Nephron progenitor cell (in vitro differentiated cells): ENCODE results near the gene UBAP1L.

Experiments used
- DNase-seq: peaks from one replicate; pipeline ENCODE4 v3.0.0; 2021
- H3K27ac Mint-ChIP-seq: 2 replicates; pipeline ENCODE4 v1.8.0; 2021; ENCODE audit warnings: mild to moderate bottlenecking, moderate library complexity, mixed read lengths
- H3K27me3 Mint-ChIP-seq: 2 replicates; pipeline ENCODE4 v1.8.0; 2021; ENCODE audit warnings: mild to moderate bottlenecking, low read depth, mixed read lengths; ENCODE audit not compliant: poor library complexity
- H3K36me3 Mint-ChIP-seq: 2 replicates; pipeline ENCODE4 v1.8.0; 2021; ENCODE audit warnings: low read depth, mixed read lengths
- H3K4me1 Mint-ChIP-seq: 2 replicates; pipeline ENCODE4 v1.8.0; 2021; ENCODE audit warnings: mixed read lengths
- H3K4me3 Mint-ChIP-seq: 2 replicates; pipeline ENCODE4 v1.8.0; 2021; ENCODE audit warnings: mild to moderate bottlenecking, moderate library complexity, mixed read lengths
- H3K9me3 Mint-ChIP-seq: 2 replicates; pipeline ENCODE4 v1.8.0; 2021; ENCODE audit warnings: mild to moderate bottlenecking, moderate library complexity, mixed read lengths
- TF ChIP-seq, protein P1 (sequence below): fragments of 200-600 bp; sonication (generic); IDR thresholded peaks from 2 replicates; pipeline ENCODE4 v1.5.0; 2021; ENCODE audit warnings: antibody characterized with exemption

Gene UBAP1L

DNA sequence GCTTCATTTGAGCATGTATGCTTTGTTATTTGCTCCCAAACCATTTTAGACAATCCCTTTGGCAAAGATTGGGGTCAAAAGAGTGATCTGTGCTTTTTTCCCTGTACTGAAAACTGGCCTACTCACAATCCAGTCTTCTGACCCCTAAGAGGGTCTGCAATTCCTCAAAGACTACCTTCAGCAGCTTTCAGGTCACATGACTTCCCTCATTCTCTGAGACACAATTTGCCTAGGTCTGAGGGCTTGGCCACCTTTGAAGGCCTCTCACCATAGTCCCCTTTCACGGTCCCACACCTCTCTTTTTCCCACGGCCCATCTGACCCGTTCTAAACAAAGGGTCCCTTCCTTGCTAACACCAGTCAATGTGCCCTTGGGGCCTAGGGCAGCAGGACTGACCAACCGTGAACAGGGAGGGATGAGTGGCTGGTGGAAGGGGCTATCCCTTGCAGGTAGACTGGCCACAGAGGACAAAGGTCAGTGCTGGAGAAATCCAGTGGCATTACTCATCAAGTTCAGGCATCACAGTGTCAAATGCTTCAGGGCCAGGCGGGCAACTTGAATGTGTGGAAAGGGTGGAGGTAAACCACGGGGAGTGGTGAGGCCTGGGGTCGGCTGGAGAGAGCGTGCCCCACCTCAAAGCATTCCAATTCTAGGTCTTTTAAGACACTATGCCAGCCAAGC, 58.0 kb downstream of the UBAP1L start:
- H3K4me3 Mint-ChIP-seq = peak overlapping the region; percentile 6

DNA sequence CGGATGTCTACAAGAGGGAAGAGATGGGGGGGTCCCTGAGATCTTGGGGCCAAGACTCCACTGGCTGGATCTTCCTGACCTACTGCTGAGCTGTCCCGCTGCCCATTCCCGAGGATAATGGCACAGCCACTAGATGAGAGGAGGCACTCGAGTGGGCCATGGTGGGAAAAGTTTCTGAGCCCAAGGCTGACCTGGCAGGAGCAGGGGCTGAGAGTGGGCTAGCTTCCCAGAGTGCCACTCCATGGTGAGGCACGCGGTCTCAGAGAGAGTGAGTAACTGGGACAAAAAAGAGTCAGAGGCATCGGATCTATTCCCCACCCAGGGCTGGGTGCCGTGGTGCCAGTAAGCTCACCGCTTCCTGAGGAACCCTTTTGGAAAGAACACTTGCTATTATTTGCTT, 58.9 kb downstream of the UBAP1L start:
- Mint-ChIP-seq H3K36me3 (peaks cover 33% of the 10 kb centered on the region), H3K4me1 (peaks cover 46% of the 10 kb centered on the region), H3K27ac (no peak overlapping the region), H3K4me3 (no peak overlapping the region), H3K9me3 (no peaks in the 10 kb centered on the region), H3K27me3 (peaks cover 3% of the 10 kb centered on the region)
- TF ChIP-seq, protein P1, sequence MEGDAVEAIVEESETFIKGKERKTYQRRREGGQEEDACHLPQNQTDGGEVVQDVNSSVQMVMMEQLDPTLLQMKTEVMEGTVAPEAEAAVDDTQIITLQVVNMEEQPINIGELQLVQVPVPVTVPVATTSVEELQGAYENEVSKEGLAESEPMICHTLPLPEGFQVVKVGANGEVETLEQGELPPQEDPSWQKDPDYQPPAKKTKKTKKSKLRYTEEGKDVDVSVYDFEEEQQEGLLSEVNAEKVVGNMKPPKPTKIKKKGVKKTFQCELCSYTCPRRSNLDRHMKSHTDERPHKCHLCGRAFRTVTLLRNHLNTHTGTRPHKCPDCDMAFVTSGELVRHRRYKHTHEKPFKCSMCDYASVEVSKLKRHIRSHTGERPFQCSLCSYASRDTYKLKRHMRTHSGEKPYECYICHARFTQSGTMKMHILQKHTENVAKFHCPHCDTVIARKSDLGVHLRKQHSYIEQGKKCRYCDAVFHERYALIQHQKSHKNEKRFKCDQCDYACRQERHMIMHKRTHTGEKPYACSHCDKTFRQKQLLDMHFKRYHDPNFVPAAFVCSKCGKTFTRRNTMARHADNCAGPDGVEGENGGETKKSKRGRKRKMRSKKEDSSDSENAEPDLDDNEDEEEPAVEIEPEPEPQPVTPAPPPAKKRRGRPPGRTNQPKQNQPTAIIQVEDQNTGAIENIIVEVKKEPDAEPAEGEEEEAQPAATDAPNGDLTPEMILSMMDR = no peak
- no peak for DNase-seq

More for the DNA sequence above, 58.0 kb downstream of the UBAP1L start:
- H3K9me3 Mint-ChIP-seq = no peaks in the 10 kb centered on the region
- H3K4me1 Mint-ChIP-seq = peaks cover 42% of the 10 kb centered on the region
- peaks cover 3% of the 10 kb centered on the region for H3K27me3 Mint-ChIP-seq
- TF ChIP-seq, protein P1 = no peak
- peaks cover 39% of the 10 kb centered on the region for H3K36me3 Mint-ChIP-seq
- peak; percentile 33 for DNase-seq
- peak overlapping the region; percentile 88 for H3K27ac Mint-ChIP-seq

DNA sequence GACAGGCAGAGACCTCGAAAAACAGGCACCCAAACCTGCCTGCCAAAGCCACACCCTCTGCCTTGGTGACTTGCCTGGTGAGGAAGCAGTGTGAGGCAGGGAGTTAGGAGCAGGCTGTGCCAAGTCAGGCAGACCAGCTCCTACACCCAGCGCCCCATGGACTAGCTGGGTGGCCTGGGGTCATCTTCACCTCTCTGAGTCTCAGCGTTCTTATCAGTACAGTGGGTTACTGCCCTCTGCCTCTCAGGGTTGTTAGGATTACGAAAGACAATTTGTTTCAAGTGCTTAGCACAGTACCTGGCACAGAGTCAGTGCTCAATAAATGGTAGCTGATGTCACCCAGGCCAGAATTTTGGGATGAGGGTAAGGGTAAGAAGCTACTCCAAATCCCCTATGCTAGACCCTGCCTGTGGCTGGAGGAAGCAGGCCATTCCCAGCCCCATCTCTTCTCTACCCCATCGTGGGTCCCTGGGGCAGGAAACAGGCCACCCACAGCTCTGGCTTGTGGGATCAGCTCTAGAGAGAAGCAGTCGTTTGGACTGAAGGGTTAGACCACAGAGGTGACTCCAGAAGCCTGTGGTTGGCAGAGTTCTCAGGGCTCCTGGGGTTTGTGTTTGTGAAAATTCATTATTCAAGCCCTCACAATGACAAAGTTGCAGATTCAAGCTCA, 59.7 kb downstream of the UBAP1L start:
- Mint-ChIP-seq H3K27me3 (peaks cover 3% of the 10 kb centered on the region), H3K9me3 (no peaks in the 10 kb centered on the region)
- TF ChIP-seq, protein P1 = no peak

DNA sequence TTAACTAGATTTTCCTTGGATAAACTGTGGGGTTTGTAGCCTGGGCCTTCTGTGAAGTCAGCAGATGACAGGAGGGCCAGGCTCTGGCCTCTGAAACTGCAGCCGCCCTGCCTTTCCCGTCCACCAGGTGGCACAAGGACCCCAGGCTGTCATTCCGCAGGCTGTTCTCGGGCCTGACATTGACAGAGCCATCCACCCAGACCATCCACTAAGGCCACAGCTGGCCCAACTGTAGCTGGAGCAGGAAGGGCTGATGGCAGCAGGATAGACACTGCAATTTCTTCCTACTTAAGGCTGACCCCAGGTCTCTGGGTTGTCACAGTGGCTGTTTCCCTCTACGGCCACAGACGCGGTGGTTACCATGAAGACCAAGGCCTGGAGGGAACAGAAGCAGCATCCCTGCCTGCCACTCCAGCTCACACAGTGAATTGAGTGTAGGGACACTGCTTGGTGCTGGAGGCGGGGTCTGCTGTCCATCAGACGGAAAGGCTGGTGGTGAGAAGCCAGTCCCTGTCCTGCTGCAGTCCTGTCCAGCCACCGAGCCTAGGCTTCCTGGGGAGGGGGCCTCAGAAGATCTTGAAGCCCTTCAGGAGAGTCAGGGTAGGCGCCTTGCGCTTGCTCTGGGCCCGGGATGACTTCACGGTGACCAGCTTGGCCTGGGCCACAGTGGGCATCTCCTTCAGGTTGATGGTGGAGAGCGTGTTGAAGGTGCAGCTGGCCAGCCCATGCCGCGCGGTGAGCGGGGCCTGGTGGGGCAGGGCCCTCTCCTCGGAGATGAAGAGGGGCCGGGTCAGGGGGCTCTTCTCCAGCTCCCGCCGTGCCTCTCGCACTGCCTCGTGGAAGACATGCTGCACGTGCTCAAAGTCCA, 60.4 kb downstream of the UBAP1L start:
- Mint-ChIP-seq H3K27ac (no peak overlapping the region), H3K4me1 (peaks cover 55% of the 10 kb centered on the region), H3K4me3 (no peak overlapping the region), H3K9me3 (no peaks in the 10 kb centered on the region), H3K27me3 (peaks cover 10% of the 10 kb centered on the region), H3K36me3 (peaks cover 20% of the 10 kb centered on the region)
- DNase-seq = peak; percentile 84
- TF ChIP-seq, protein P1 = peak; percentile 88

More for the DNA sequence above, 59.7 kb downstream of the UBAP1L start:
- H3K4me1 Mint-ChIP-seq = peaks cover 48% of the 10 kb centered on the region
- peaks cover 25% of the 10 kb centered on the region for H3K36me3 Mint-ChIP-seq
- no peak for DNase-seq
- H3K27ac Mint-ChIP-seq = no peak overlapping the region
- H3K4me3 Mint-ChIP-seq = no peak overlapping the region

DNA sequence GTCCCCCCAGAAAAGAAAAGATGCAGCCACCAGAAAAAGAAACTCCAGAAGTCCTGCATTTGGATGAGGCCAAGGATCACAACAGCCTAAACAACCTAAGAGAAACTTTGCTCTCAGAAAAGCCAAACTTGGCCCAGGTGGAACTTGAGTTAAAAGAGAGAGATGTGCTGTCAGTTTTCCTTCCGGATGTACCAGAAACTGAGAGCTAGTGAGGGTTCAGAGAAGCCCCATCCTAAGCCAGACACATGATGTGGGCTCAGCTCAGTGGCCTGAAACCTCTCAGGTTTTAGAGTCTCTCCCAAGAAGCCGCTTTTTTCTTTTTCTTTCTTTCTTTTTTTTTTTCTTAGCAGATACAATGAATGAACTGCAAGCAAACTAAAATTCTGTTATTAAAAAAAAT, 62.0 kb downstream of the UBAP1L start:
- Mint-ChIP-seq H3K27ac (no peak overlapping the region), H3K4me3 (no peak overlapping the region), H3K27me3 (peaks cover 16% of the 10 kb centered on the region), H3K4me1 (peaks cover 61% of the 10 kb centered on the region), H3K36me3 (peaks cover 20% of the 10 kb centered on the region), H3K9me3 (no peaks in the 10 kb centered on the region)
- no peak for DNase-seq
- TF ChIP-seq, protein P1 = no peak
